Measurements from ENCODE around the gene ACKR2.

- TF ChIP-seq CTCF (conservative IDR thresholded peaks at IDR 0.05; ENCODE audit: low read depth in 2 of 2) (no peak), ZNF331 (CRISPR knock-in tag; IDR thresholded peaks at IDR 0.05; ENCODE audit: low read depth) (no peak), REST (IDR thresholded peaks at IDR 0.05; ENCODE audit: unreplicated experiment) (no peak), CREB1 (CRISPR knock-in tag; IDR thresholded peaks at IDR 0.05; ENCODE audit: low read depth) (no peak), POLR2AphosphoS5 (IDR thresholded peaks at IDR 0.05; ENCODE audit: low read depth) (no peak)
Observed at GRCh38 chr3:42876940-42877720, 67.9 kb downstream of the ACKR2 start.

All from GM23338 (cell line).